NCI-H1694 (cell line): ENCODE results near the gene LINC01488.

Experiments
- DNase-seq: peaks from one replicate; lab custom pipeline; 2025; lab: John Stamatoyannopoulos, UW

The LINC01488 gene

GRCh38 chr11:69530278-69531070 lies 49.0 kb downstream of the LINC01488 start:
- DNase-seq = no peak

- DNase-seq = no peak
These were observed 49.7 kb downstream of the LINC01488 start for GRCh38 chr11:69531071-69531716.

GRCh38 chr11:69531717-69532088 lies 50.2 kb downstream of the LINC01488 start:
- DNase-seq = no peak

GRCh38 chr11:69533296-69534165 lies 52.1 kb downstream of the LINC01488 start:
- DNase-seq = no peak

GRCh38 chr11:69534166-69534530 lies 52.7 kb downstream of the LINC01488 start:
- no peak for DNase-seq

GRCh38 chr11:69535908-69536307 lies 54.4 kb downstream of the LINC01488 start:
- no peak for DNase-seq

- no peak for DNase-seq
These were observed 54.9 kb downstream of the LINC01488 start for GRCh38 chr11:69536406-69536805.

GRCh38 chr11:69537126-69537525 lies 55.7 kb downstream of the LINC01488 start:
- DNase-seq = no peak

GRCh38 chr11:69537855-69538640 lies 56.6 kb downstream of the LINC01488 start:
- DNase-seq = no peak

GRCh38 chr11:69538854-69539253 lies 57.4 kb downstream of the LINC01488 start:
- no peak for DNase-seq

GRCh38 chr11:69539416-69540117 lies 58.1 kb downstream of the LINC01488 start:
- no peak for DNase-seq

GRCh38 chr11:69540118-69541000 lies 58.9 kb downstream of the LINC01488 start:
- DNase-seq = no peak

- no peak for DNase-seq
These were observed 59.5 kb downstream of the LINC01488 start for GRCh38 chr11:69541001-69541285.

- DNase-seq = no peak
These were observed 60.2 kb downstream of the LINC01488 start for GRCh38 chr11:69541501-69542313.

- no peak for DNase-seq
These were observed 61.1 kb downstream of the LINC01488 start for GRCh38 chr11:69542314-69543168.
